Skeletal muscle tissue (tissue), 4 donors: ENCODE data around the gene TRAK1. TPM values are rescaled to one million over a fixed set of nuclear protein-coding genes. Genes with fewer than 3 reads are reported as not detected.

Experiments used
- H3K27ac ChIP-seq: one replicate; pipeline ENCODE4 v1.7.0; 2013; ENCODE audit warnings: mild to moderate bottlenecking, low read depth, low read length, inconsistent platforms
- H3K27me3 ChIP-seq, 3 donors: one replicate each; pipeline ENCODE4 v1.7.0; 2013; ENCODE audit warnings: low read length in 3 of 3; ENCODE audit not compliant: control insufficient read depth in 3 of 3, insufficient read depth in 3 of 3
- H3K36me3 ChIP-seq, 3 donors: one replicate each; pipeline ENCODE4 v1.7.0; 2013; ENCODE audit warnings: low read length in 3 of 3; ENCODE audit not compliant: control insufficient read depth in 3 of 3, insufficient read depth in 3 of 3
- H3K4me1 ChIP-seq, 3 donors: one replicate each; pipeline ENCODE4 v1.7.0; 2013; ENCODE audit warnings: low read length in 3 of 3, mild to moderate bottlenecking in 3 of 3; ENCODE audit not compliant: control insufficient read depth in 3 of 3, insufficient read depth in 3 of 3
- H3K4me3 ChIP-seq, 3 donors: one replicate each; pipeline ENCODE4 v1.7.0; 2013; ENCODE audit warnings: low read length in 3 of 3
- H3K9ac ChIP-seq, 3 donors: one replicate each; pipeline ENCODE4 v1.7.0; 2013; ENCODE audit warnings: low read length in 3 of 3, mild to moderate bottlenecking in 3 of 3, moderate library complexity in 2 of 3, low read depth in 1 of 3
- H3K9me3 ChIP-seq, 3 donors: one replicate each; pipeline ENCODE4 v1.7.0; 2013; ENCODE audit warnings: low read length in 3 of 3; ENCODE audit not compliant: control insufficient read depth in 3 of 3
- total RNA-seq: library from RNA; depleted of rRNA; stranded (reverse); fragments of >200 nt; gene quantifications from one replicate; pipeline ENCODE4 v1.2.3, GENCODE V29; 2014
- donor health status: Osteomylitis.

TRAK1 gene
- total RNA-seq, 1 donor from 2014 or later, result 57.9 TPM

GRCh38 chr3:42159706-42160472 lies 68.7 kb downstream of the TRAK1 start:
- H3K27ac ChIP-seq, result peak overlapping the region; percentile 32
- H3K27me3 ChIP-seq, result no peaks in the 10 kb centered on the region
- H3K9me3 ChIP-seq, result no peaks in the 10 kb centered on the region
- peak overlapping the region in 1 of 3 donors; percentile 33 for H3K9ac ChIP-seq
- H3K36me3 ChIP-seq, result peaks cover 0 to 3% (median 0%) of the 10 kb centered on the region in 3 donors
- peaks cover 30 to 37% (median 33%) of the 10 kb centered on the region in 3 donors for H3K4me1 ChIP-seq
- H3K4me3 ChIP-seq, result no peak overlapping the region

GRCh38 chr3:42161050-42161935 lies 70.1 kb downstream of the TRAK1 start:
- Histone ChIP-seq H3K27ac (no peak overlapping the region), H3K27me3 (no peaks in the 10 kb centered on the region), H3K4me1 (peaks cover 40 to 46% (median 44%) of the 10 kb centered on the region in 3 donors), H3K9ac (no peak overlapping the region), H3K9me3 (no peaks in the 10 kb centered on the region), H3K4me3 (no peak overlapping the region), H3K36me3 (peaks cover 0 to 3% (median 0%) of the 10 kb centered on the region in 3 donors)

- no peak overlapping the region for H3K9ac ChIP-seq
- peaks cover 0 to 3% (median 0%) of the 10 kb centered on the region in 3 donors for H3K36me3 ChIP-seq
- no peak overlapping the region for H3K4me3 ChIP-seq
- no peak overlapping the region for H3K27ac ChIP-seq
- no peaks in the 10 kb centered on the region for H3K27me3 ChIP-seq
- peaks cover 45 to 50% (median 46%) of the 10 kb centered on the region in 3 donors for H3K4me1 ChIP-seq
- H3K9me3 ChIP-seq, result no peaks in the 10 kb centered on the region
Observed at GRCh38 chr3:42162462-42162861, 71.3 kb downstream of the TRAK1 start.

GRCh38 chr3:42163622-42164244 lies 72.6 kb downstream of the TRAK1 start:
- no peaks in the 10 kb centered on the region for H3K27me3 ChIP-seq
- H3K36me3 ChIP-seq, result peaks cover 0 to 3% (median 0%) of the 10 kb centered on the region in 3 donors
- no peaks in the 10 kb centered on the region for H3K9me3 ChIP-seq
- peak overlapping the region in 1 of 3 donors; percentile 20 for H3K9ac ChIP-seq
- no peak overlapping the region for H3K4me3 ChIP-seq
- no peak overlapping the region for H3K27ac ChIP-seq
- H3K4me1 ChIP-seq, result peaks cover 45 to 50% (median 46%) of the 10 kb centered on the region in 3 donors

- H3K9me3 ChIP-seq, result no peaks in the 10 kb centered on the region
- no peak overlapping the region for H3K27ac ChIP-seq
- H3K27me3 ChIP-seq, result no peaks in the 10 kb centered on the region
- H3K9ac ChIP-seq, result no peak overlapping the region
- H3K4me3 ChIP-seq, result no peak overlapping the region
- peaks cover 41 to 50% (median 43%) of the 10 kb centered on the region in 3 donors for H3K4me1 ChIP-seq
- H3K36me3 ChIP-seq, result peaks cover 0 to 3% (median 0%) of the 10 kb centered on the region in 3 donors
Observed at GRCh38 chr3:42164656-42165055, 73.5 kb downstream of the TRAK1 start.

GRCh38 chr3:42165211-42165610 lies 74.1 kb downstream of the TRAK1 start:
- H3K27me3 ChIP-seq, result no peaks in the 10 kb centered on the region
- no peaks in the 10 kb centered on the region for H3K9me3 ChIP-seq
- H3K4me1 ChIP-seq, result peaks cover 38 to 48% (median 41%) of the 10 kb centered on the region in 3 donors
- H3K4me3 ChIP-seq, result no peak overlapping the region
- H3K9ac ChIP-seq, result no peak overlapping the region
- no peak overlapping the region for H3K27ac ChIP-seq
- H3K36me3 ChIP-seq, result peaks cover 0 to 3% (median 0%) of the 10 kb centered on the region in 3 donors

- H3K9ac ChIP-seq, result no peak overlapping the region
- H3K36me3 ChIP-seq, result peaks cover 0 to 3% (median 0%) of the 10 kb centered on the region in 3 donors
- H3K9me3 ChIP-seq, result no peaks in the 10 kb centered on the region
- no peak overlapping the region for H3K4me3 ChIP-seq
- H3K27ac ChIP-seq, result no peak overlapping the region
- no peaks in the 10 kb centered on the region for H3K27me3 ChIP-seq
- H3K4me1 ChIP-seq, result peaks cover 35 to 43% (median 37%) of the 10 kb centered on the region in 3 donors
Observed at GRCh38 chr3:42166214-42166613, 75.1 kb downstream of the TRAK1 start.

- peaks cover 36 to 46% (median 40%) of the 10 kb centered on the region in 3 donors for H3K4me1 ChIP-seq
- no peaks in the 10 kb centered on the region for H3K9me3 ChIP-seq
- no peak overlapping the region for H3K4me3 ChIP-seq
- no peak overlapping the region for H3K9ac ChIP-seq
- no peaks in the 10 kb centered on the region for H3K27me3 ChIP-seq
- H3K36me3 ChIP-seq, result peaks cover 0 to 3% (median 0%) of the 10 kb centered on the region in 3 donors
- no peak overlapping the region for H3K27ac ChIP-seq
Observed at GRCh38 chr3:42166662-42167300, 75.6 kb downstream of the TRAK1 start.

GRCh38 chr3:42169579-42170120 lies 78.5 kb downstream of the TRAK1 start:
- Histone ChIP-seq H3K9me3 (no peaks in the 10 kb centered on the region), H3K4me1 (peaks cover 31 to 42% (median 35%) of the 10 kb centered on the region in 3 donors), H3K27ac (no peak overlapping the region), H3K27me3 (no peaks in the 10 kb centered on the region), H3K4me3 (no peak overlapping the region), H3K36me3 (no peaks in the 10 kb centered on the region), H3K9ac (peak overlapping the region in 1 of 3 donors; percentile 47)
